Neural progenitor cell (in vitro differentiated cells): ENCODE results near the gene AMER2. TPM values are rescaled to one million over a fixed set of nuclear protein-coding genes. Genes with fewer than 3 reads are reported as not detected.

Experiments
- DNase-seq: peaks from one replicate; pipeline ENCODE4 v3.0.0-alpha.2; 2016; ENCODE audit warnings: low spot score
- H2AFZ ChIP-seq: fragments of 200-600 bp; sonication (generic); replicated peaks from 2 replicates; pipeline ENCODE4 v1.6.1; 2016; ENCODE audit warnings: antibody characterized with exemption
- H3F3A ChIP-seq: fragments of 200-600 bp; sonication (generic); 2 replicates; pipeline ENCODE4 v1.6.1; 2016; ENCODE audit warnings: antibody characterized with exemption, low read depth
- H3K27ac ChIP-seq: fragments of 200-600 bp; sonication (generic); 2 replicates; pipeline ENCODE4 v1.5.1; 2016; ENCODE audit warnings: mild to moderate bottlenecking
- H3K27me3 ChIP-seq: fragments of 200-600 bp; sonication (generic); 2 replicates; pipeline ENCODE4 v1.6.1; 2016; ENCODE audit warnings: mild to moderate bottlenecking, moderate library complexity
- H3K36me3 ChIP-seq: fragments of 200-600 bp; sonication (generic); 2 replicates; pipeline ENCODE4 v1.5.1; 2016
- H3K4me1 ChIP-seq: fragments of 200-600 bp; sonication (generic); 2 replicates; pipeline ENCODE4 v1.6.1; 2016; ENCODE audit warnings: mixed run types
- H3K4me2 ChIP-seq: fragments of 200-600 bp; sonication (generic); 2 replicates; pipeline ENCODE4 v1.6.1; 2016
- H3K4me3 ChIP-seq: fragments of 200-600 bp; sonication (generic); 2 replicates; pipeline ENCODE4 v1.5.1; 2016
- H3K79me2 ChIP-seq: fragments of 200-600 bp; sonication (generic); 2 replicates; pipeline ENCODE4 v1.6.1; 2016; ENCODE audit warnings: low read depth
- H3K9ac ChIP-seq: fragments of 200-600 bp; sonication (generic); 2 replicates; pipeline ENCODE4 v1.6.1; 2016
- H3K9me3 ChIP-seq: fragments of 200-600 bp; sonication (generic); 2 replicates; pipeline ENCODE4 v1.5.1; 2016; ENCODE audit warnings: low read depth
- H4K20me1 ChIP-seq: fragments of 200-600 bp; sonication (generic); 2 replicates; pipeline ENCODE4 v1.6.1; 2016; ENCODE audit warnings: low read depth
- H3K27ac Mint-ChIP-seq: 3 replicates; pipeline ENCODE4 v1.8.0; 2021; ENCODE audit warnings: mixed read lengths
- H3K27me3 Mint-ChIP-seq: 2 replicates; pipeline ENCODE4 v1.8.0; 2022; ENCODE audit warnings: low read depth, mild to moderate bottlenecking, inconsistent platforms, moderate library complexity, mixed read lengths; ENCODE audit not compliant: insufficient read depth
- H3K36me3 Mint-ChIP-seq: 3 replicates; pipeline ENCODE4 v1.8.0; 2021; ENCODE audit warnings: mixed read lengths
- H3K4me1 Mint-ChIP-seq: 3 replicates; pipeline ENCODE4 v1.8.0; 2021; ENCODE audit warnings: mixed read lengths
- H3K4me3 Mint-ChIP-seq: 3 replicates; pipeline ENCODE4 v1.8.0; 2021; ENCODE audit warnings: mild to moderate bottlenecking, moderate library complexity, mixed read lengths
- H3K9me3 Mint-ChIP-seq: 3 replicates; pipeline ENCODE4 v1.8.0; 2020; ENCODE audit warnings: mixed read lengths
- EZH2 ChIP-seq: fragments of 200-600 bp; sonication (generic); IDR thresholded peaks from 2 replicates; pipeline ENCODE4 v1.6.1; 2017; ENCODE audit warnings: antibody characterized with exemption, mild to moderate bottlenecking, moderate library complexity
- EZH2phosphoT487 ChIP-seq: fragments of 200-600 bp; sonication (generic); IDR thresholded peaks from 2 replicates; pipeline ENCODE4 v1.6.1; 2017; ENCODE audit warnings: antibody characterized with exemption
- total RNA-seq: library from RNA; depleted of rRNA; stranded (reverse); fragments of >200 nt; gene quantifications from 2 replicates; pipeline ENCODE4 v1.2.3, GENCODE V29; 2015; ENCODE audit warnings: low replicate concordance
- TF ChIP-seq, protein P1 (sequence below): fragments of 200-600 bp; sonication (generic); IDR thresholded peaks from 2 replicates; pipeline ENCODE4 v1.5.1; 2017; ENCODE audit warnings: antibody characterized with exemption, mild to moderate bottlenecking

The AMER2 gene, protein sequence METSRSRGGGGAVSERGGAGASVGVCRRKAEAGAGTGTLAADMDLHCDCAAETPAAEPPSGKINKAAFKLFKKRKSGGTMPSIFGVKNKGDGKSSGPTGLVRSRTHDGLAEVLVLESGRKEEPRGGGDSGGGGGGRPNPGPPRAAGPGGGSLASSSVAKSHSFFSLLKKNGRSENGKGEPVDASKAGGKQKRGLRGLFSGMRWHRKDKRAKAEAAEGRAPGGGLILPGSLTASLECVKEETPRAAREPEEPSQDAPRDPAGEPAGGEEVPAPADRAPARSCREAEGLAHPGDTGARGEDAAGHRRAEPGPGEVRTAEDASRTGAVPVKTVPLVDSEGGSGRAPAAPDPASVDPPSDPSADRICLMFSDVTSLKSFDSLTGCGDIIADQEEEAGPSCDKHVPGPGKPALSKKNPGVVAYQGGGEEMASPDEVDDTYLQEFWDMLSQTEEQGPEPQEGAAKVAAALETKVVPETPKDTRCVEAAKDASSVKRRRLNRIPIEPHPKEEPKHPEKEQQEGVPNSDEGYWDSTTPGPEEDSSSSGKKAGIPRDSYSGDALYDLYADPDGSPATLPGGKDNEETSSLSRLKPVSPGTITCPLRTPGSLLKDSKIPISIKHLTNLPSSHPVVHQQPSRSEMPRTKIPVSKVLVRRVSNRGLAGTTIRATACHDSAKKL
- 0.12 TPM in 1 of 2 replicates, not detected in the other for total RNA-seq

DNA sequence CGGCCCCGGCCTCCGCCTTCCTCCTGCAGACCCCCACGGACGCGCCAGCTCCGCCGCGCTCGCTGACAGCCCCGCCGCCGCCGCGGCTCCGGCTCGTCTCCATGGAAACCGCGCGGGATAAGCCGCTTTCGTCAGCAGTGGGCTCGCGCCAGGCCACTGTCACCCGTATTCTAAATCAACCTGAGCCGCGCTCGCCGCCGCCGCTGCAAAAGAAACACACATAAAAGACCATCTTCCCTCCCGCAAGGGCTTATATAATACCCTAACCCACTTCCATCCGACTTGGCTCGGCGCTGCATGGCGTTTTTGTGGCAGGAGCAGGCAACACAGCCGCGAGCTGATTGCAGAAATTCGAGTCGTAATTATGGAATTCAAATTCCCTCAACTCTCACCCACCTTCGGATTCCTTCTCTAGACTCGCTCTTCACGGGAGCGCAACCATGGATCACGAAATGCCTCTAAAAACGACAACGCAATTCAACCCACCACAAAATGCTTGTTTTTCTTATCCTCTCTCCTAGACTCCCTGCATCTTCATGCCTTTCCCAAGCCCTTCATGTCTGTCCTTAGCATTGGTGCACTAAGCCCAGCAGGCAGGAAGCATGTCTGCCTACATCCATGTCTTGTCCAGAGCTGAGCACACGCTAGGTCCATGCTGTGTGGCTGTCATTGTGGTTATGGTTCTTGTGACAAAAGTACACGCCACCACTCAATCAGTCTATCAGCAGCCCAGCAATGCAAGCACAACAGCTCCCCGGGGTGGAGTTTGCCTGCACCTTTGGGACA lies at the start of gene AMER2:
Gene AMER2 (minus strand): TSS at position 772 of the 786 bp plus-strand sequence. CDS start 669 bp downstream, at position 103.
- Mint-ChIP-seq H3K4me1 (peaks cover 46% of the 10 kb centered on the region), H3K36me3 (peaks cover 29% of the 10 kb centered on the region), H3K9me3 (peaks cover 37% of the 10 kb centered on the region), H3K4me3 (peak within 1 kb of the TSS; percentile 87), H3K27me3 (peaks cover 33% of the 10 kb centered on the region), H3K27ac (peak within 1 kb of the TSS; percentile 50)
- H3K27ac ChIP-seq: no peak within 1 kb of the TSS
- TF ChIP-seq, protein P1, sequence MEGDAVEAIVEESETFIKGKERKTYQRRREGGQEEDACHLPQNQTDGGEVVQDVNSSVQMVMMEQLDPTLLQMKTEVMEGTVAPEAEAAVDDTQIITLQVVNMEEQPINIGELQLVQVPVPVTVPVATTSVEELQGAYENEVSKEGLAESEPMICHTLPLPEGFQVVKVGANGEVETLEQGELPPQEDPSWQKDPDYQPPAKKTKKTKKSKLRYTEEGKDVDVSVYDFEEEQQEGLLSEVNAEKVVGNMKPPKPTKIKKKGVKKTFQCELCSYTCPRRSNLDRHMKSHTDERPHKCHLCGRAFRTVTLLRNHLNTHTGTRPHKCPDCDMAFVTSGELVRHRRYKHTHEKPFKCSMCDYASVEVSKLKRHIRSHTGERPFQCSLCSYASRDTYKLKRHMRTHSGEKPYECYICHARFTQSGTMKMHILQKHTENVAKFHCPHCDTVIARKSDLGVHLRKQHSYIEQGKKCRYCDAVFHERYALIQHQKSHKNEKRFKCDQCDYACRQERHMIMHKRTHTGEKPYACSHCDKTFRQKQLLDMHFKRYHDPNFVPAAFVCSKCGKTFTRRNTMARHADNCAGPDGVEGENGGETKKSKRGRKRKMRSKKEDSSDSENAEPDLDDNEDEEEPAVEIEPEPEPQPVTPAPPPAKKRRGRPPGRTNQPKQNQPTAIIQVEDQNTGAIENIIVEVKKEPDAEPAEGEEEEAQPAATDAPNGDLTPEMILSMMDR: no peak
- TF ChIP-seq EZH2phosphoT487: peak; percentile 16
- TF ChIP-seq EZH2: peak; percentile 86
- H3K9ac ChIP-seq: no peak within 1 kb of the TSS
- peak within 1 kb of the TSS; percentile 89 for H3K4me2 ChIP-seq
- peaks cover 77% of the 10 kb centered on the region for H3K27me3 ChIP-seq
- H3K36me3 ChIP-seq: no peaks in the 10 kb centered on the region
- no peaks in the 10 kb centered on the region for H3K79me2 ChIP-seq
- H3K4me1 ChIP-seq: peaks cover 14% of the 10 kb centered on the region
- peak within 1 kb of the TSS; percentile 67 for H3K4me3 ChIP-seq
- peak within 1 kb of the TSS; percentile 88 for H2AFZ ChIP-seq
- DNase-seq: peak; percentile 86
- peaks cover 9% of the 10 kb centered on the region for H3F3A ChIP-seq
- H4K20me1 ChIP-seq: peaks cover 14% of the 10 kb centered on the region
- no peaks in the 10 kb centered on the region for H3K9me3 ChIP-seq

DNA sequence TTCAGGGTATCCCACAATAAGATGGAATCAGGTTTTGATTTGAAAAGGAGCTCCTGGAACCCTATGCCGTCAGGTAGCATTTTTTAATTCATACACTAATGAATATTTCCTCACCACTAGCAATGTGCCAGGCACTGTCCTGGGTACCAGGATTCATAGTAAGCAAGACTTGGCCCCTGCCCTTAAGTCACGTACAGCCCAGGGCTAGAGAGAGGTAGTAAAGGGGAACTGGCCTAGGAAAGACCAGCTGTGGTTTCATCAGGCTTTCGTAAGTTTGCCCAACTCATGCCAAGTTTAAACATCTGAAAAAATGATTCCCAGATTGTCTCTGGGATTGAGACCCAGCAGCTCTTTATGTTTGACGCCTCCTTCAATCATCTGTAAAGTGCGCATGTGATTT lies 45.9 kb upstream of the AMER2 start:
- Histone ChIP-seq H3K27me3 (no peaks in the 10 kb centered on the region), H3K4me3 (no peak overlapping the region), H4K20me1 (no peaks in the 10 kb centered on the region), H3K36me3 (no peaks in the 10 kb centered on the region), H3K4me1 (peaks cover 6% of the 10 kb centered on the region), H3K4me2 (no peak overlapping the region), H2AFZ (no peak overlapping the region), H3K79me2 (no peaks in the 10 kb centered on the region), H3K27ac (no peak overlapping the region), H3K9ac (no peak overlapping the region), H3K9me3 (no peaks in the 10 kb centered on the region), H3F3A (no peaks in the 10 kb centered on the region)
- TF ChIP-seq EZH2 (no peak), EZH2phosphoT487 (no peak)
- TF ChIP-seq, protein P1: no peak
- DNase-seq: no peak
- peak overlapping the region; percentile 99 for H3K27ac Mint-ChIP-seq
- H3K4me1 Mint-ChIP-seq: peaks cover 39% of the 10 kb centered on the region
- H3K27me3 Mint-ChIP-seq: peaks cover 12% of the 10 kb centered on the region
- H3K9me3 Mint-ChIP-seq: peaks cover 10% of the 10 kb centered on the region
- H3K4me3 Mint-ChIP-seq: peak overlapping the region; percentile 19
- peaks cover 4% of the 10 kb centered on the region for H3K36me3 Mint-ChIP-seq

DNA sequence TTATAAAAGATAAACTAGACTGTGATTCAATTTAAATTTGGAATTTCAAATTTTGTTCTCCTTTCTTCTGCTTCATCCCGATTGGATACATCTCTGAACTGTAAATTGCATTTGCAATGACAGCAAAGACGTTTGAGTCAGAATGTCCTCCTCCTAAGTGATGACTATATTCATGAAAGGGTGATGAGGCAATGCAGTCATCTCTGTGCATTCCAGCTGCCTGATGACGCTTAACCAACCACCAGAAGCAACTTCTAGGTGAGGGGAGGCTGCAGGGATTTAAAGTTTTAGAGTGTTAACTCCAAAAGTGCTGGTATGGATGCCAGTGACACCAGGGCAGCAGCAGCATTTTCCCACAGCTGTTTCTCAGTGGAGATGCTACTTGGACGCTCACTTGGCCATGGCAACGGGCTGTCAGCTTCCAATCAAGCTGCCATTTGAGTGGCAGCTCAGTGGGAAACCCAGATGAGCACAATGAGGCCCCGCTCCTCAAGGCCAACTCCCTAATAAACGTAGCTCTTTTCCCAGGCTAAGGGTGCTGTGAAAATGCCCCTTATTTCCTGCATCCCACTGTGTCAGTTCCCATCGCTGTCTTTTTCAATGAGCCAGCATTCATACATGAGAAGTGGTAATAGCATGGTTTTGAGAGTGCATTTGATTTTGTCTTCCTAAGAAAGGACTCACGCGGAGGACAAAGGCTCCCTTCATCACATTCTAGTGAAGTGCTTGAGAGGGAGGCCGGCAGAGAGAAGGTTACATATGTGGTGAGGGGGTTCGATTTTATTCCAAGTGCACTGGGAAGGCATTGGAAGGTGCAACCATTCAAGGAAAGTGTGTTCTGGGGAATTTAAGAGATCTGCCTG lies 45.2 kb upstream of the AMER2 start:
- Histone ChIP-seq H3F3A (no peaks in the 10 kb centered on the region), H3K4me1 (peaks cover 6% of the 10 kb centered on the region), H3K27ac (no peak overlapping the region), H3K79me2 (no peaks in the 10 kb centered on the region), H3K9ac (no peak overlapping the region), H3K36me3 (no peaks in the 10 kb centered on the region), H3K9me3 (no peaks in the 10 kb centered on the region), H4K20me1 (no peaks in the 10 kb centered on the region), H3K4me2 (no peak overlapping the region), H3K27me3 (no peaks in the 10 kb centered on the region), H3K4me3 (no peak overlapping the region), H2AFZ (no peak overlapping the region)
- Mint-ChIP-seq H3K9me3 (peaks cover 8% of the 10 kb centered on the region), H3K27me3 (peaks cover 11% of the 10 kb centered on the region), H3K36me3 (peaks cover 4% of the 10 kb centered on the region), H3K4me3 (peak overlapping the region; percentile 59), H3K4me1 (peaks cover 43% of the 10 kb centered on the region), H3K27ac (peak overlapping the region; percentile 99)
- no peak for DNase-seq
- no peak for TF ChIP-seq EZH2
- TF ChIP-seq, protein P1: no peak
- no peak for TF ChIP-seq EZH2phosphoT487
